A549 (cell line): ENCODE results near the gene UNC13B.

ENCODE experiments used
- BHLHE40 ChIP-seq: IDR thresholded peaks from 2 replicates; pipeline ENCODE4 v1.6.1; 2012; ENCODE audit warnings: low read depth, low read length, inconsistent platforms
- CTCF ChIP-seq: fragments of >200 bp; sonication (Bioruptor Twin); formaldehyde crosslinking; IDR thresholded peaks from 3 replicates; pipeline ENCODE4 v1.5.1; 2016
- EP300 ChIP-seq, 2 experiments: fragments of >200 bp; sonication (Bioruptor Twin); formaldehyde crosslinking; IDR thresholded peaks; 2 replicates in 1 of 2; 3 replicates in 1 of 2; pipeline ENCODE4 v1.6.1; 2016 to 2017
- ESRRA ChIP-seq: fragments of 150-350 bp; IDR thresholded peaks from 2 replicates; pipeline ENCODE4 v1.6.1; 2014; ENCODE audit warnings: mild to moderate bottlenecking, low read length, borderline replicate concordance
- JUN ChIP-seq, 2 experiments: fragments of >200 bp; sonication (Bioruptor Twin); formaldehyde crosslinking; IDR thresholded peaks; 2 replicates in 1 of 2; 3 replicates in 1 of 2; pipeline ENCODE4 v1.6.1; 2016 to 2017
- KDM5A ChIP-seq: fragments of 200-600 bp; sonication (generic); IDR thresholded peaks from 2 replicates; pipeline ENCODE4 v1.6.1; 2016; ENCODE audit warnings: antibody characterized with exemption, mild to moderate bottlenecking
- PBX3 ChIP-seq: IDR thresholded peaks from 2 replicates; pipeline ENCODE4 v1.6.1; 2012
- POLR2A ChIP-seq: IDR thresholded peaks from 2 replicates; pipeline ENCODE4 v1.6.1; 2012; ENCODE audit warnings: mild to moderate bottlenecking, low read length
- TP53 ChIP-seq: fragments of 250-450 bp; sonication (Bioruptor Pico); IDR thresholded peaks from 2 replicates; pipeline ENCODE4 v1.5.0; 2021; ENCODE audit warnings: mild to moderate bottlenecking, moderate library complexity
- TF ChIP-seq, protein P1 (sequence below): fragments of >200 bp; sonication (Bioruptor Twin); formaldehyde crosslinking; IDR thresholded peaks from 2 replicates; pipeline ENCODE4 v1.6.1; 2016
- TF ChIP-seq, protein P2 (sequence below): IDR thresholded peaks from 2 replicates; pipeline ENCODE4 v1.6.1; 2012

DNA sequence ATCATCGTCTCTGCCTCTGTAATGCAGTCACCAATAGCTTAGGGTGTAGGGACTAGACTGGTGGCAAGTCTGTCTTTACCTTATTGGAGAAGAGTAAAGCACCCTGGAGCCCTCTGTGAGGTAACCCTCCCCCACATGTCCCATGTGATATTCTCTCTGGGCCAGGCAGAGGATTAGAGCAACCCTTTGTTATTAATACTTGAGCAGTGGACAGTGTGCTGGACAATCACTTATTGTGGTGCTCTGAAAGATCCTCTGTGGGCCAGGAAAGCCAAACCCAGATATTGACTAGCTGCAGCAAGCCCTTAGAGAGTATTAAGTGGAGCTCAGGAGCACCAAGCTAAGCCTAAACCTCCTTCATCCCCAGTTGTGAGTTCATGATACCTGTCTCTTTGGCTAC, 188.4 kb downstream of the UNC13B start:
- no peak for TF ChIP-seq TP53 (CRISPR knock-in tag)
- no peak for TF ChIP-seq CTCF
- TF ChIP-seq, protein P1, sequence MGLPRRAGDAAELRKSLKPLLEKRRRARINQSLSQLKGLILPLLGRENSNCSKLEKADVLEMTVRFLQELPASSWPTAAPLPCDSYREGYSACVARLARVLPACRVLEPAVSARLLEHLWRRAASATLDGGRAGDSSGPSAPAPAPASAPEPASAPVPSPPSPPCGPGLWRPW = no peak
- no peak for TF ChIP-seq EP300 (IDR thresholded peaks at IDR 0.05)
- TF ChIP-seq PBX3 = no peak
- no peak for TF ChIP-seq POLR2A
- TF ChIP-seq ESRRA = no peak
- TF ChIP-seq, protein P2, sequence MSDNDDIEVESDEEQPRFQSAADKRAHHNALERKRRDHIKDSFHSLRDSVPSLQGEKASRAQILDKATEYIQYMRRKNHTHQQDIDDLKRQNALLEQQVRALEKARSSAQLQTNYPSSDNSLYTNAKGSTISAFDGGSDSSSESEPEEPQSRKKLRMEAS = no peak
- TF ChIP-seq KDM5A = no peak
- no peak for TF ChIP-seq JUN (IDR thresholded peaks at IDR 0.05)
- no peak for TF ChIP-seq BHLHE40
